PC-9 (cell line): Measurements from ENCODE around the gene MDN1. TPM values are rescaled to one million over a fixed set of nuclear protein-coding genes. Genes with fewer than 3 reads are reported as not detected.

Experiments
- Bru-seq: library from RNA; stranded (reverse); fragments of 400-500 nt; gene quantifications from one replicate; lab custom pipeline; 2021; lab: Mats Ljungman, UMichigan
- BruChase-seq, 2 experiments: library from RNA; stranded (reverse); fragments of 400-500 nt; gene quantifications; one replicate each; lab custom pipeline; 2021; lab: Mats Ljungman, UMichigan
- BruUV-seq: library from RNA; stranded (reverse); fragments of 400-500 nt; replicated peaks from 2 replicates; lab custom pipeline; 2021; lab: Mats Ljungman, UMichigan
- CTCF ChIA-PET: fragments of 300-600 bp; sonication (Branson Sonifier 250); formaldehyde crosslinking; loops from one replicate; lab custom pipeline; 2022; ENCODE audit warnings: antibody characterized with exemption; lab: Charles Lee
- POLR2A ChIA-PET: fragments of 300-600 bp; sonication (Branson Sonifier 250); formaldehyde crosslinking; loops from one replicate; lab custom pipeline; 2022; ENCODE audit warnings: antibody characterized with exemption; ENCODE audit not compliant: unreplicated experiment; lab: Charles Lee
- DNase-seq, 2 experiments: peaks; one replicate each; pipeline versions ENCODE4 v3.0.0 to v3.0.0-alpha.2; 2015 to 2022; ENCODE audit warnings: mixed read lengths in 1 of 2
- H2AFZ ChIP-seq: fragments of 200-600 bp; sonication (generic); 2 replicates; pipeline ENCODE4 v1.8.1; 2017; ENCODE audit warnings: antibody characterized with exemption
- H3F3A ChIP-seq: fragments of 200-600 bp; sonication (generic); 2 replicates; pipeline ENCODE4 v1.8.1; 2017; ENCODE audit warnings: antibody characterized with exemption, mild to moderate bottlenecking, low read depth; ENCODE audit not compliant: insufficient read depth
- H3K27ac ChIP-seq: fragments of 200-600 bp; sonication (generic); 2 replicates; pipeline ENCODE4 v1.6.1; 2016; ENCODE audit warnings: mixed run types
- H3K27me3 ChIP-seq: fragments of 200-600 bp; sonication (generic); 2 replicates; pipeline ENCODE4 v1.6.1; 2016; ENCODE audit warnings: low read depth, mixed run types; ENCODE audit not compliant: insufficient read depth
- H3K36me3 ChIP-seq: fragments of 200-600 bp; sonication (generic); 2 replicates; pipeline ENCODE4 v1.6.1; 2016; ENCODE audit warnings: low read depth, mixed run types
- H3K4me1 ChIP-seq: fragments of 200-600 bp; sonication (generic); replicated peaks from 2 replicates; pipeline ENCODE4 v1.6.1; 2016; ENCODE audit warnings: mixed run types; ENCODE audit not compliant: insufficient read depth
- H3K4me2 ChIP-seq: fragments of 200-600 bp; sonication (generic); 2 replicates; pipeline ENCODE4 v1.6.1; 2017; ENCODE audit warnings: mixed run types
- H3K4me3 ChIP-seq: fragments of 200-600 bp; sonication (generic); 2 replicates; pipeline ENCODE4 v1.6.1; 2016; ENCODE audit warnings: mixed run types
- H3K79me2 ChIP-seq: fragments of 200-600 bp; sonication (generic); 2 replicates; pipeline ENCODE4 v1.6.1; 2017; ENCODE audit warnings: low read depth, mixed run types
- H3K9me2 ChIP-seq: fragments of 200-600 bp; sonication (generic); 2 replicates; pipeline ENCODE4 v1.8.1; 2017; ENCODE audit warnings: mild to moderate bottlenecking; ENCODE audit not compliant: insufficient read depth
- H3K9me3 ChIP-seq: fragments of 200-600 bp; sonication (generic); 2 replicates; pipeline ENCODE4 v1.8.1; 2016; ENCODE audit warnings: low read depth; ENCODE audit not compliant: insufficient read depth
- H4K20me1 ChIP-seq: fragments of 200-600 bp; sonication (generic); 2 replicates; pipeline ENCODE4 v1.8.1; 2017; ENCODE audit not compliant: insufficient read depth
- EZH2 ChIP-seq: fragments of 200-600 bp; sonication (generic); IDR thresholded peaks from 2 replicates; pipeline ENCODE4 v1.8.0; 2017; ENCODE audit warnings: antibody characterized with exemption, low read depth
- intact Hi-C: fragments of 100-400 bp; cut with micrococcal nuclease; formaldehyde crosslinking; loops from one replicate; pipeline ENCODE4 v1.10.0; 2022; ENCODE audit not compliant: unreplicated experiment
- long read RNA-seq: library from polyadenylated mRNA; stranded (forward); transcript quantifications from one replicate; pipeline ENCODE4 v2.0.0, GENCODE V29; 2022
- total RNA-seq: library from RNA; stranded (reverse); gene quantifications from 2 replicates; pipeline ENCODE4 v1.2.3, GENCODE V29; 2021
- TF ChIP-seq, protein P1 (sequence below): fragments of 200-600 bp; sonication (generic); conservative IDR thresholded peaks from 2 replicates; pipeline ENCODE4 v1.6.1; 2017; ENCODE audit warnings: mixed run types, antibody characterized with exemption, mild to moderate bottlenecking, moderate library complexity

Gene MDN1, protein sequence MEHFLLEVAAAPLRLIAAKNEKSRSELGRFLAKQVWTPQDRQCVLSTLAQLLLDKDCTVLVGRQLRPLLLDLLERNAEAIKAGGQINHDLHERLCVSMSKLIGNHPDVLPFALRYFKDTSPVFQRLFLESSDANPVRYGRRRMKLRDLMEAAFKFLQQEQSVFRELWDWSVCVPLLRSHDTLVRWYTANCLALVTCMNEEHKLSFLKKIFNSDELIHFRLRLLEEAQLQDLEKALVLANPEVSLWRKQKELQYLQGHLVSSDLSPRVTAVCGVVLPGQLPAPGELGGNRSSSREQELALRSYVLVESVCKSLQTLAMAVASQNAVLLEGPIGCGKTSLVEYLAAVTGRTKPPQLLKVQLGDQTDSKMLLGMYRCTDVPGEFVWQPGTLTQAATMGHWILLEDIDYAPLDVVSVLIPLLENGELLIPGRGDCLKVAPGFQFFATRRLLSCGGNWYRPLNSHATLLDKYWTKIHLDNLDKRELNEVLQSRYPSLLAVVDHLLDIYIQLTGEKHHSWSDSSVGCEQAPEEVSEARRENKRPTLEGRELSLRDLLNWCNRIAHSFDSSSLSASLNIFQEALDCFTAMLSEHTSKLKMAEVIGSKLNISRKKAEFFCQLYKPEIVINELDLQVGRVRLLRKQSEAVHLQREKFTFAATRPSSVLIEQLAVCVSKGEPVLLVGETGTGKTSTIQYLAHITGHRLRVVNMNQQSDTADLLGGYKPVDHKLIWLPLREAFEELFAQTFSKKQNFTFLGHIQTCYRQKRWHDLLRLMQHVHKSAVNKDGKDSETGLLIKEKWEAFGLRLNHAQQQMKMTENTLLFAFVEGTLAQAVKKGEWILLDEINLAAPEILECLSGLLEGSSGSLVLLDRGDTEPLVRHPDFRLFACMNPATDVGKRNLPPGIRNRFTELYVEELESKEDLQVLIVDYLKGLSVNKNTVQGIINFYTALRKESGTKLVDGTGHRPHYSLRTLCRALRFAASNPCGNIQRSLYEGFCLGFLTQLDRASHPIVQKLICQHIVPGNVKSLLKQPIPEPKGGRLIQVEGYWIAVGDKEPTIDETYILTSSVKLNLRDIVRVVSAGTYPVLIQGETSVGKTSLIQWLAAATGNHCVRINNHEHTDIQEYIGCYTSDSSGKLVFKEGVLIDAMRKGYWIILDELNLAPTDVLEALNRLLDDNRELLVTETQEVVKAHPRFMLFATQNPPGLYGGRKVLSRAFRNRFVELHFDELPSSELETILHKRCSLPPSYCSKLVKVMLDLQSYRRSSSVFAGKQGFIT (N-terminal part only)
- total RNA-seq (38.1 and 38.6 TPM in 2 replicates), Bru-seq, nascent RNA (percentile 79 among the genes with signal in this experiment), BruChase-seq, experiment 1, labeled RNA remaining after a 2-hour chase (percentile 79 among the genes with signal in this experiment), BruChase-seq, experiment 2, labeled RNA remaining after a 6-hour chase (percentile 88 among the genes with signal in this experiment)
- long read RNA-seq, partial matches to known transcripts = 2 of 8 reads
- long read RNA-seq, other reads (novel, unspliced or antisense) = 6 of 8 reads

DNA sequence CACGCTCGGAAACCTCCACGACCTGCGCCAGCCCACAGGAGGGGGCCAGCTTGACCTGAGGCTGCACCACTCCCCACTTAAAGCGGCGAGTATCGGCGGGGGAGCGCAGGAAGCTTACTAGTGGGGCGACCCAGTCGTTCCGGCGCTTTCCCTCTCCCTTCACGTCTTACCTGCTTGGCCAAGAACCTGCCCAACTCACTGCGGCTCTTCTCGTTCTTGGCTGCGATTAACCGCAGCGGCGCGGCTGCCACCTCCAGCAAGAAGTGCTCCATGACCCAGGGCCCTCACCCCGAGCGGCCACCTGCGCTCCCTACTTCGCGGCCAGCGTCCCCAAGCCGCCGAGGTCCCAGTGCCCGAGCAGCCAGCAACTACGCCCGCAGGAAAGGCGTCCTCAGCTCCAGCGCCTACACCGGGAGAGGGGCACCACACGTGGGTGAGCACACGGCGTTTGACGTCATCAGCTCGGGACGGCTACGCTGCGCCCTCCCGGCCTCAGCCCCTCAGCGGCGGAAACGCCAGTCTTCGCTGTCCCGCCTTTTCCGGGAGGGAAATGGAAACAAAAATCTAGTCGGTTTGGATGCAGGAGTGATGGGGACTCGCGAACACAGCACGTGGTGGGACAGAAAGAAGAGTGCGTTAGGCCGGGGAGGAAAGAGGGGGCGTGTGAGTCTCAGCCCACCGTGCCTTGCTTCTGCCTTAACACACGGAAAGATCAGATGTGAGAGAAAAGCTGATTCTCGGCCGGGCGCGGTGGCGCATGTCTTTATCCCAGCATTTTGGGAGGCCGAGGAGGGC, at the start of gene MDN1:
Gene MDN1, minus strand, starts transcription at position 459 of the 795 bp plus-strand sequence. Its CDS starts 187 bp downstream, at position 272.
- H3K27me3 ChIP-seq = no peaks in the 10 kb centered on the region
- H3K4me1 ChIP-seq = peaks cover 7% of the 10 kb centered on the region
- no peaks in the 10 kb centered on the region for H3F3A ChIP-seq
- H3K4me3 ChIP-seq = peak within 1 kb of the TSS; percentile 69
- peak within 1 kb of the TSS; percentile 86 for H3K4me2 ChIP-seq
- peak within 1 kb of the TSS; percentile 58 for H3K27ac ChIP-seq
- TF ChIP-seq, protein P1, sequence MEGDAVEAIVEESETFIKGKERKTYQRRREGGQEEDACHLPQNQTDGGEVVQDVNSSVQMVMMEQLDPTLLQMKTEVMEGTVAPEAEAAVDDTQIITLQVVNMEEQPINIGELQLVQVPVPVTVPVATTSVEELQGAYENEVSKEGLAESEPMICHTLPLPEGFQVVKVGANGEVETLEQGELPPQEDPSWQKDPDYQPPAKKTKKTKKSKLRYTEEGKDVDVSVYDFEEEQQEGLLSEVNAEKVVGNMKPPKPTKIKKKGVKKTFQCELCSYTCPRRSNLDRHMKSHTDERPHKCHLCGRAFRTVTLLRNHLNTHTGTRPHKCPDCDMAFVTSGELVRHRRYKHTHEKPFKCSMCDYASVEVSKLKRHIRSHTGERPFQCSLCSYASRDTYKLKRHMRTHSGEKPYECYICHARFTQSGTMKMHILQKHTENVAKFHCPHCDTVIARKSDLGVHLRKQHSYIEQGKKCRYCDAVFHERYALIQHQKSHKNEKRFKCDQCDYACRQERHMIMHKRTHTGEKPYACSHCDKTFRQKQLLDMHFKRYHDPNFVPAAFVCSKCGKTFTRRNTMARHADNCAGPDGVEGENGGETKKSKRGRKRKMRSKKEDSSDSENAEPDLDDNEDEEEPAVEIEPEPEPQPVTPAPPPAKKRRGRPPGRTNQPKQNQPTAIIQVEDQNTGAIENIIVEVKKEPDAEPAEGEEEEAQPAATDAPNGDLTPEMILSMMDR = no peak
- no peak for TF ChIP-seq EZH2
- H3K9me2 ChIP-seq = no peaks in the 10 kb centered on the region
- ChIA-PET POLR2A (interaction anchor here (0.6 to 1.4 kb wide), 3 partner anchors 10 to 181 kb away, joined by 5 to 18 read pairs (median 6); partner anchors contain the start of gene LYRM2), CTCF (interaction anchor here (0.7 to 1.3 kb wide), 3 partner anchors 10 to 1971 kb away, joined by 5 to 7 read pairs (median 5); partner anchors contain the start of genes CASP8AP2 and LYRM2)
- DNase-seq = peak; percentile 83 to 86
- no peaks in the 10 kb centered on the region for H3K36me3 ChIP-seq
- H3K9me3 ChIP-seq = no peaks in the 10 kb centered on the region
- H4K20me1 ChIP-seq = peaks cover 7% of the 10 kb centered on the region; the same call in 1 of the 2 replicates
- intact Hi-C loops = loop anchor here (1.0 to 10.0 kb wide), 2 partner anchors 10 to 585 kb away; partner anchors contain the start of gene CASP8AP2
- H3K79me2 ChIP-seq = peaks cover 62% of the 10 kb centered on the region
- H2AFZ ChIP-seq = peak within 1 kb of the TSS; percentile 98
- TSS peak; percentile 31 for BruUV-seq

DNA sequence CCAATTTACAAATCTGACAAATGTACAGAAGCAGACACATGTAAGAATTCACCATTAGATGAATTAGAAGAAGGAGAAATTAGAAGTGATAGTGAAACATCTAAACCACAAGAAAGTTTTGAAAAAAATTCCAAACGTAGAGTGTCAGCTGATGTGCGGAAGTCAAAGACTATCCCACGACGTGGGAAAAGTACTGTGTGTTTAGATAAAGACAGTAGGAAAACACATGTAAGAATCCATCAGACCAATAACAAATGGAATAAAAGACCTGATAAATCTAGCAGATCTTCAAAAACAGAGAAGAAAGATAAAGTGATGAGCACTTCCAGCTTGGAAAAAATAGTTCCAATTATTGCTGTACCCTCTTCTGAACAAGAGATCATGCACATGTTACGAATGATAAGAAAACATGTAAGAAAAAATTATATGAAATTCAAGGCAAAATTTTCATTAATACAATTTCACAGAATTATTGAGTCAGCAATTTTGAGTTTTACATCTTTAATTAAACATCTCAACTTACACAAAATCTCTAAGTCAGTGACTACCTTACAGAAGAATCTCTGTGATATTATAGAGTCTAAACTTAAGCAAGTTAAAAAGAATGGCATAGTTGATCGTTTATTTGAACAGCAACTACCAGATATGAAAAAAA, 46.6 kb upstream of the MDN1 start:
- no peaks in the 10 kb centered on the region for H3K27me3 ChIP-seq
- H3F3A ChIP-seq = no peaks in the 10 kb centered on the region
- H3K79me2 ChIP-seq = no peaks in the 10 kb centered on the region
- H3K4me1 ChIP-seq = no peaks in the 10 kb centered on the region
- no peak overlapping the region for H3K27ac ChIP-seq
- no peak overlapping the region for H2AFZ ChIP-seq
- H3K4me3 ChIP-seq = no peak overlapping the region
- CTCF ChIA-PET = no interaction called here
- no peaks in the 10 kb centered on the region for H3K9me2 ChIP-seq
- intact Hi-C loops = no loop called here
- POLR2A ChIA-PET = no interaction called here
- no TSS peak for BruUV-seq
- no peaks in the 10 kb centered on the region for H4K20me1 ChIP-seq
- no peak for TF ChIP-seq EZH2
- TF ChIP-seq, protein P1 = no peak
- peaks cover 4% of the 10 kb centered on the region for H3K9me3 ChIP-seq
- H3K36me3 ChIP-seq = peaks cover 3% of the 10 kb centered on the region; the same call in 1 of the 2 replicates
- no peak overlapping the region for H3K4me2 ChIP-seq
- DNase-seq = no peak
